ENCODE data around the gene PPM1G.

- TF ChIP-seq CTCF (IDR thresholded peaks at IDR 0.05) = no peak
- TF ChIP-seq POLR2A (IDR thresholded peaks at IDR 0.05) = no peak
Measured at GRCh38 chr2:27381577-27382181, 27.7 kb downstream of the PPM1G start.
